Body of pancreas (tissue), 4 donors: ENCODE results near the gene HEXIM2.

Experiments used
- POLR2A ChIP-seq, 3 donors: fragments of 450-650 bp; IDR thresholded peaks; one replicate each; pipeline ENCODE4 v1.6.1; 2016; ENCODE audit warnings: antibody characterized with exemption in 3 of 3, mild to moderate bottlenecking in 2 of 3
- TF ChIP-seq, protein P1 (sequence below), 7 experiments: fragments of 450-650 bp in 4 of 7; fragments of 200-600 bp in 3 of 7; sonication (generic) in 3 of 7; IDR thresholded peaks; one replicate each; pipeline ENCODE4 v1.5.1; 2016 to 2019; ENCODE audit warnings: antibody characterized with exemption in 7 of 7

DNA sequence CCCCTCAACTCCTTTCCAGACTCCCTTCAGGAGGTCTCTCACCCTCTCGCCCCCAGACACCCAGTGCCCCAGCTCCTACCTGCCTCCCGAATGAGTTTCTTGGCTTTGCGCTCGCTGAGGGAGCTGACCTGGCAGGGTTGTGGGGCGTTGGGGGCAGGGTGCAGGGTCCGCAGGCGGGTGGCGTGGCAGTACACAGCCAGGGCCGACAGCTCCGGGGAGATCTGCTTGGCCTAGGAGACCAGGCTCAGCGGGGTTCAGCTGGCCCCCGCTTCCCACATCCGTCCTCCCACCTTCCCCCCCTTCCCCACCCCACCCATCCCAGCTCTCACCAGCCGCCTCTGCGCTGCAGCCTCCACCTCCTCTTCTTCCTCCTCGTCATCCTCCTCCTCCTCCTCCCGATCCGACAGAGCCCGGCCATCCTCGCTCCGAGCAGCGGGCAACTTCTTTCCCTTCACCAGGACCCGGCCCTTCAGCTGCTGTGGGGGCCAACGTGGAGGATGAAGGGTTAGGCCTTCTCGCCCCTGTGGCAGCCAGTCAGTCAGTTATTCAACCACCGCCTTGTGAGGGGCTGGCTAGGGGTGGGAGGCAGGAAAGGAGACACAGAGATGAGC lies 46.6 kb upstream of the HEXIM2 start:
- TF ChIP-seq, protein P1, sequence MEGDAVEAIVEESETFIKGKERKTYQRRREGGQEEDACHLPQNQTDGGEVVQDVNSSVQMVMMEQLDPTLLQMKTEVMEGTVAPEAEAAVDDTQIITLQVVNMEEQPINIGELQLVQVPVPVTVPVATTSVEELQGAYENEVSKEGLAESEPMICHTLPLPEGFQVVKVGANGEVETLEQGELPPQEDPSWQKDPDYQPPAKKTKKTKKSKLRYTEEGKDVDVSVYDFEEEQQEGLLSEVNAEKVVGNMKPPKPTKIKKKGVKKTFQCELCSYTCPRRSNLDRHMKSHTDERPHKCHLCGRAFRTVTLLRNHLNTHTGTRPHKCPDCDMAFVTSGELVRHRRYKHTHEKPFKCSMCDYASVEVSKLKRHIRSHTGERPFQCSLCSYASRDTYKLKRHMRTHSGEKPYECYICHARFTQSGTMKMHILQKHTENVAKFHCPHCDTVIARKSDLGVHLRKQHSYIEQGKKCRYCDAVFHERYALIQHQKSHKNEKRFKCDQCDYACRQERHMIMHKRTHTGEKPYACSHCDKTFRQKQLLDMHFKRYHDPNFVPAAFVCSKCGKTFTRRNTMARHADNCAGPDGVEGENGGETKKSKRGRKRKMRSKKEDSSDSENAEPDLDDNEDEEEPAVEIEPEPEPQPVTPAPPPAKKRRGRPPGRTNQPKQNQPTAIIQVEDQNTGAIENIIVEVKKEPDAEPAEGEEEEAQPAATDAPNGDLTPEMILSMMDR (IDR thresholded peaks at IDR 0.05): no peak
- TF ChIP-seq POLR2A (IDR thresholded peaks at IDR 0.05): no peak
